Mucosa of rectum (tissue), 2 donors: ENCODE results near the gene NISCH.
A peak's percentile ranks its signal among the peaks of the same experiment; 100 is the strongest.

Source experiments
- H3K27ac ChIP-seq, 2 donors: one replicate each; pipeline ENCODE4 v1.7.0; 2013; ENCODE audit warnings: inconsistent platforms in 2 of 2, low read depth in 2 of 2, low read length in 2 of 2
- H3K27me3 ChIP-seq, 2 donors: one replicate each; pipeline ENCODE4 v1.7.0; 2013; ENCODE audit warnings: low read length in 2 of 2; ENCODE audit not compliant: control insufficient read depth in 2 of 2, insufficient read depth in 2 of 2
- H3K36me3 ChIP-seq, 2 donors: one replicate each; pipeline ENCODE4 v1.7.0; 2013; ENCODE audit warnings: low read length in 2 of 2; ENCODE audit not compliant: control insufficient read depth in 2 of 2, insufficient read depth in 2 of 2
- H3K4me1 ChIP-seq, 2 donors: one replicate each; pipeline ENCODE4 v1.7.0; 2013; ENCODE audit warnings: low read length in 2 of 2, mild to moderate bottlenecking in 1 of 2; ENCODE audit not compliant: control insufficient read depth in 2 of 2, insufficient read depth in 2 of 2
- H3K4me3 ChIP-seq, 2 donors: one replicate each; pipeline ENCODE4 v1.7.0; 2013; ENCODE audit warnings: low read length in 2 of 2
- H3K9ac ChIP-seq, 2 donors: one replicate each; pipeline ENCODE4 v1.7.0; 2013; ENCODE audit warnings: low read length in 2 of 2, low read depth in 1 of 2, mild to moderate bottlenecking in 1 of 2
- H3K9me3 ChIP-seq, 2 donors: one replicate each; pipeline ENCODE4 v1.7.0; 2013; ENCODE audit warnings: low read length in 2 of 2; ENCODE audit not compliant: control insufficient read depth in 2 of 2
- donor health status: healthy.
- donor health status: Normal muscosa, but diverticular disease.

NISCH gene

GRCh38 chr3:52490035-52490938 lies 34.9 kb downstream of the NISCH start:
- no peaks in the 10 kb centered on the region for H3K4me1 ChIP-seq
- no peak overlapping the region for H3K4me3 ChIP-seq
- no peak overlapping the region for H3K9ac ChIP-seq
- no peaks in the 10 kb centered on the region for H3K9me3 ChIP-seq
- H3K27me3 ChIP-seq, result no peaks in the 10 kb centered on the region
- peak overlapping the region in 1 of 2 donors; percentile 16 for H3K27ac ChIP-seq
- peaks cover 55 to 69% of the 10 kb centered on the region in 2 donors for H3K36me3 ChIP-seq

GRCh38 chr3:52490939-52491526 lies 35.6 kb downstream of the NISCH start:
- peak overlapping the region; percentile 28 to 56 for H3K27ac ChIP-seq
- H3K4me3 ChIP-seq, result no peak overlapping the region
- no peaks in the 10 kb centered on the region for H3K4me1 ChIP-seq
- peaks cover 55 to 68% of the 10 kb centered on the region in 2 donors for H3K36me3 ChIP-seq
- no peaks in the 10 kb centered on the region for H3K27me3 ChIP-seq
- no peak overlapping the region for H3K9ac ChIP-seq
- no peaks in the 10 kb centered on the region for H3K9me3 ChIP-seq

- Histone ChIP-seq H3K36me3 (peaks cover 49 to 58% of the 10 kb centered on the region in 2 donors), H3K9ac (no peak overlapping the region), H3K27ac (no peak overlapping the region), H3K4me3 (no peak overlapping the region), H3K9me3 (no peaks in the 10 kb centered on the region), H3K4me1 (no peaks in the 10 kb centered on the region), H3K27me3 (no peaks in the 10 kb centered on the region)
These were observed 36.7 kb downstream of the NISCH start for GRCh38 chr3:52492059-52492458.

DNA sequence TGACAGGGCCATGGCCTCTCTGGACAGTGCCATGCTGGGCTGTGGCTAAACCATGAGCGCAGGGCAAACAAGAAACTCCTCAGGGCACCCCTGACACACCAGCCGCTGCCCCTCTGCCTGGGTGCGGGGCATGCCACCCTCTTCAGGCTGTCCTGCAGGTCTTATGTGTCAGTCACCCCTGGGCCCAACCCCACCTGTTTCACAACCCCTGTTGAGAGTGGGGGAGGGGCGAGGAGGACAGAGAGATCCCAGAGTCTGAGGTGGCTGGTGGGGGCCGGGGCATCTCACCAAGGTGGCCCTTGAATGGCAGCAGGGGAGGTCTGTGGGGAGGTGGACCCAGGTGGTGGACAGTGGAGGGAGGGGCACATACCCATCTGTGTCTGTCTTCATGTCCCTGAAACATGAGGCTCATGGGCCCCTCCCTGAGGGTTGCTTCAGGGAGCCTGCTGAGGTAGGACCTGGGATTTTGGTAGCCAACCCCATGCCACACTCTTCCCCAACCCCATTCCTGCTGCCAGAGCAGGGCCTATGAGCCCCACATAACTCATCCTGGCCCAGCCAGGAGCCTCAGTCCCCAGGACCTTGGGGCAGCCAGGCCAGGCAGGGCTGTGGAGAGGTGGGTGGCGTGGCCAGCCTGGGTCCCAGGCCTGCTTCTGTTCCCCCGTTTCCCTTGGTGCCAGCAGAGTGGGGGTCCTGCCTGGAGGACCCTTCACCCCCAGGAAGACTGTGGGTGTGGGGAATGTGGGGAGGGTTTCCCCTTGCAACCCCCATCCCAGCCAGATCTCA lies 38.0 kb downstream of the NISCH start:
- no peak overlapping the region for H3K4me3 ChIP-seq
- peaks cover 36 to 47% of the 10 kb centered on the region in 2 donors for H3K36me3 ChIP-seq
- H3K9ac ChIP-seq, result no peak overlapping the region
- no peaks in the 10 kb centered on the region for H3K27me3 ChIP-seq
- peaks cover 0 to 2% of the 10 kb centered on the region in 2 donors for H3K4me1 ChIP-seq
- H3K27ac ChIP-seq, result peak overlapping the region in 1 of 2 donors; percentile 63
- no peaks in the 10 kb centered on the region for H3K9me3 ChIP-seq

- Histone ChIP-seq H3K4me3 (no peak overlapping the region), H3K4me1 (peaks cover 0 to 2% of the 10 kb centered on the region in 2 donors), H3K9ac (no peak overlapping the region), H3K9me3 (no peaks in the 10 kb centered on the region), H3K36me3 (peaks cover 31 to 38% of the 10 kb centered on the region in 2 donors), H3K27ac (peak overlapping the region in 1 of 2 donors; percentile 63), H3K27me3 (no peaks in the 10 kb centered on the region)
These were observed 39.0 kb downstream of the NISCH start for GRCh38 chr3:52494445-52494844.

DNA sequence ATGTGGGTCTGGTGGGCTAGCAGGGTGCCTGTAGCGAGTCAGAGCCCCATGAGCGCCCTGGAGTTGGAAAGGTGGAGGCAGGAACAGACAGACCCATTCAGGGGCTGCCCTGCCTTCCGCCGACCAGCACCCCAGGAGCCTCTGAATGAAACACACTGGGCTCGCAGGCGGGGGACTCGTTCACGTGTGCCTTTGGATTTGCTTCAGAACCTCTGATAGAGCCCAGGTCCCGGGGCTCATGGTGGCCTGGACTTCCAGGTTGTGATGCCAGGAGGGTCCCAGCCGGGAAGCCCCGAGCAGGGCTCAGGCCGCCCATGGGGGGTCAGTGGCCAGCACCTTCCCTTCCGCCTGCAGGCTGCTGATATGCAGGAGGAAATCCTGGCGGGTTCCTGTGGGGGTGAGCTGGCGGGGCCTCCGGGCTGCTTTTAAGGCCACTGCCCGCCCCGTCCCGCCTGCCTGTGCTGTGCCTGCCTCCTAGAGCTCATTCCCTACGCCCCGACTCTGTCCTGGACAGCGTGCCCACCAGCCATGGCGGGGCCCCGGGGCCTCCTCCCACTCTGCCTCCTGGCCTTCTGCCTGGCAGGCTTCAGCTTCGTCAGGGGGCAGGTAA lies 39.6 kb downstream of the NISCH start, which contains the start of gene STAB1:
STAB1 (plus strand) TSS at position 453 of the 610 bp plus-strand sequence; CDS start at position 529, 76 bp downstream.
- Histone ChIP-seq H3K4me3 (peak within 1 kb of the TSS; percentile 20 to 43), H3K9me3 (no peaks in the 10 kb centered on the region), H3K36me3 (peaks cover 25 to 33% of the 10 kb centered on the region in 2 donors), H3K27me3 (no peaks in the 10 kb centered on the region), H3K4me1 (peaks cover 0 to 2% of the 10 kb centered on the region in 2 donors), H3K9ac (peak within 1 kb of the TSS in 1 of 2 donors; percentile 27), H3K27ac (peak within 1 kb of the TSS; percentile 55 to 63)

- H3K4me3 ChIP-seq, result peak overlapping the region; percentile 20 to 43
- peak overlapping the region in 1 of 2 donors; percentile 27 for H3K9ac ChIP-seq
- no peaks in the 10 kb centered on the region for H3K27me3 ChIP-seq
These were observed 40.6 kb downstream of the NISCH start for GRCh38 chr3:52495777-52496602.

GRCh38 chr3:52498137-52499054 lies 43.0 kb downstream of the NISCH start:
- no peak overlapping the region for H3K4me3 ChIP-seq
- H3K9ac ChIP-seq, result no peak overlapping the region
- no peaks in the 10 kb centered on the region for H3K27me3 ChIP-seq
- peaks cover under 1 to 2% of the 10 kb centered on the region in 2 donors for H3K36me3 ChIP-seq
- H3K9me3 ChIP-seq, result no peaks in the 10 kb centered on the region
- peak overlapping the region; percentile 51 to 70 for H3K27ac ChIP-seq
- H3K4me1 ChIP-seq, result peaks cover 0 to 2% of the 10 kb centered on the region in 2 donors

More at GRCh38 chr3:52495777-52496602, 40.6 kb downstream of the NISCH start:
- peaks cover 0 to 2% of the 10 kb centered on the region in 2 donors for H3K4me1 ChIP-seq
- peak overlapping the region; percentile 55 to 63 for H3K27ac ChIP-seq
- no peaks in the 10 kb centered on the region for H3K9me3 ChIP-seq
- H3K36me3 ChIP-seq, result peaks cover 18 to 23% of the 10 kb centered on the region in 2 donors
